ENCODE results near the gene F10.

F10 gene

GRCh38 chr13:113114511-113115362, 7.9 kb upstream of the F10 start:
- no peak for FAIRE-seq
- DNase-seq (ENCODE audit: extremely low spot score, insufficient read length, low read depth) = no peak

GRCh38 chr13:113115363-113116205, 7.0 kb upstream of the F10 start:
- no peak for FAIRE-seq
- DNase-seq (ENCODE audit: extremely low spot score, insufficient read length, low read depth) = no peak

- DNase-seq (ENCODE audit: extremely low spot score, insufficient read length, low read depth) (no peak), FAIRE-seq (no peak)
Observed at GRCh38 chr13:113116206-113116800, 6.3 kb upstream of the F10 start.

- FAIRE-seq = no peak
Observed at GRCh38 chr13:113116871-113117271, 5.7 kb upstream of the F10 start.

GRCh38 chr13:113117335-113117872, 5.2 kb upstream of the F10 start:
- no peak for DNase-seq (ENCODE audit: extremely low spot score, insufficient read length, low read depth)
- FAIRE-seq = no peak

More at GRCh38 chr13:113116871-113117271, 5.7 kb upstream of the F10 start:
- no peak for DNase-seq (ENCODE audit: extremely low spot score, insufficient read length, low read depth)

GRCh38 chr13:113117911-113118260, 4.7 kb upstream of the F10 start:
- FAIRE-seq (no peak), DNase-seq (ENCODE audit: extremely low spot score, insufficient read length, low read depth) (no peak)

GRCh38 chr13:113118261-113119021, 4.2 kb upstream of the F10 start:
- no peak for FAIRE-seq

GRCh38 chr13:113119166-113119821, 3.3 kb upstream of the F10 start:
- FAIRE-seq (no peak), DNase-seq (ENCODE audit: extremely low spot score, insufficient read length, low read depth) (no peak)

More at GRCh38 chr13:113118261-113119021, 4.2 kb upstream of the F10 start:
- DNase-seq (ENCODE audit: extremely low spot score, insufficient read length, low read depth) = no peak

- no peak for DNase-seq (ENCODE audit: extremely low spot score, insufficient read length, low read depth)
- FAIRE-seq = no peak
Observed at GRCh38 chr13:113119822-113120189, 2.8 kb upstream of the F10 start.

GRCh38 chr13:113120300-113121182, 2.1 kb upstream of the F10 start:
- no peak for DNase-seq (ENCODE audit: extremely low spot score, insufficient read length, low read depth)
- FAIRE-seq = no peak

GRCh38 chr13:113121183-113121927, 1.2 kb upstream of the F10 start:
- DNase-seq (ENCODE audit: extremely low spot score, insufficient read length, low read depth) (no peak), FAIRE-seq (no peak)

- no peak for FAIRE-seq
Observed at GRCh38 chr13:113121928-113122471, 599 bp upstream of the F10 start.

GRCh38 chr13:113123226-113124201, 915 bp downstream of the F10 start:
- FAIRE-seq (no peak), DNase-seq (ENCODE audit: extremely low spot score, insufficient read length, low read depth) (no peak)

More at GRCh38 chr13:113121928-113122471, 599 bp upstream of the F10 start:
- no peak for DNase-seq (ENCODE audit: extremely low spot score, insufficient read length, low read depth)

GRCh38 chr13:113124211-113124970, 1.8 kb downstream of the F10 start:
- DNase-seq (ENCODE audit: extremely low spot score, insufficient read length, low read depth) = no peak
- FAIRE-seq = no peak

GRCh38 chr13:113125506-113126264, 3.1 kb downstream of the F10 start:
- FAIRE-seq (no peak), DNase-seq (ENCODE audit: extremely low spot score, insufficient read length, low read depth) (no peak)
